ENCODE measurements around the gene PCARE.

- TF ChIP-seq, protein P1, sequence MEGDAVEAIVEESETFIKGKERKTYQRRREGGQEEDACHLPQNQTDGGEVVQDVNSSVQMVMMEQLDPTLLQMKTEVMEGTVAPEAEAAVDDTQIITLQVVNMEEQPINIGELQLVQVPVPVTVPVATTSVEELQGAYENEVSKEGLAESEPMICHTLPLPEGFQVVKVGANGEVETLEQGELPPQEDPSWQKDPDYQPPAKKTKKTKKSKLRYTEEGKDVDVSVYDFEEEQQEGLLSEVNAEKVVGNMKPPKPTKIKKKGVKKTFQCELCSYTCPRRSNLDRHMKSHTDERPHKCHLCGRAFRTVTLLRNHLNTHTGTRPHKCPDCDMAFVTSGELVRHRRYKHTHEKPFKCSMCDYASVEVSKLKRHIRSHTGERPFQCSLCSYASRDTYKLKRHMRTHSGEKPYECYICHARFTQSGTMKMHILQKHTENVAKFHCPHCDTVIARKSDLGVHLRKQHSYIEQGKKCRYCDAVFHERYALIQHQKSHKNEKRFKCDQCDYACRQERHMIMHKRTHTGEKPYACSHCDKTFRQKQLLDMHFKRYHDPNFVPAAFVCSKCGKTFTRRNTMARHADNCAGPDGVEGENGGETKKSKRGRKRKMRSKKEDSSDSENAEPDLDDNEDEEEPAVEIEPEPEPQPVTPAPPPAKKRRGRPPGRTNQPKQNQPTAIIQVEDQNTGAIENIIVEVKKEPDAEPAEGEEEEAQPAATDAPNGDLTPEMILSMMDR (IDR thresholded peaks at IDR 0.05; ENCODE audit: poor library complexity), result no peak
- TF ChIP-seq EZH2phosphoT487 (IDR thresholded peaks at IDR 0.05; ENCODE audit: low read depth, severe bottlenecking, unreplicated experiment), result no peak
Measured at GRCh38 chr2:29031046-29031445, 43.3 kb downstream of the PCARE start.
